Motor neuron (in vitro differentiated cells): Measurements from ENCODE around the gene SOX12. TPM values are rescaled to one million over a fixed set of nuclear protein-coding genes. Genes with fewer than 3 reads are reported as not detected.

ENCODE experiments used
- ATAC-seq, 8 experiments: fragments of 200-7000 bp; cut with Tn5 transposase; replicated peaks in 6 of 8; 2 replicates each; pipeline ENCODE4 v1.8.0; 2021; ENCODE audit warnings: mild to moderate bottlenecking in 8 of 8, moderate library complexity in 8 of 8
- H3K27ac ChIP-seq, 2 donors: fragments of 250-450 bp; sonication (Bioruptor Pico); 2 replicates each; pipeline ENCODE4 v1.9.0; 2021; ENCODE audit warnings: antibody characterized with exemption in 2 of 2, mild to moderate bottlenecking in 2 of 2, moderate library complexity in 1 of 2
- H3K4me1 ChIP-seq, 2 donors: fragments of 250-450 bp; sonication (Bioruptor Pico); replicated peaks in 1 of 2; 2 replicates each; pipeline ENCODE4 v1.6.1; 2021; ENCODE audit warnings: antibody characterized with exemption in 2 of 2, mild to moderate bottlenecking in 2 of 2, moderate library complexity in 1 of 2
- H3K4me3 ChIP-seq, 5 donors: fragments of 250-450 bp; sonication (Bioruptor Pico); 2 replicates each; pipeline ENCODE4 v1.9.0; 2021; ENCODE audit warnings: antibody characterized with exemption in 5 of 5, mild to moderate bottlenecking in 5 of 5, moderate library complexity in 4 of 5
- WGBS, 10 experiments: fragments of 450-650 bp; shearing (Covaris generic); methylation state at CpG; one replicate each; pipeline ENCODE4 v1.0.0; 2022; 5-methylcytosine and 5-hydroxymethylcytosine counted together
- in situ Hi-C, 9 experiments: fragments of 400-800 bp; cut with MboI; loops; one replicate each; pipeline ENCODE4 v1.15.0; 2021; ENCODE audit warnings: low sequenced_read_pairs in 9 of 9, low pct_unique_long_range_greater_than_20kb in 2 of 9; ENCODE audit not compliant: unreplicated experiment in 9 of 9
- total RNA-seq, 8 experiments: library from RNA; unstranded; fragments of 300-600 nt; gene quantifications; 2 replicates each; pipeline versions ENCODE4 v1.2.3 to v1.2.4, GENCODE V29; 2022

Gene SOX12
- 10 to 100 TPM in 7 of 8 experiments, 1 to 10 TPM in 1; 5.0 to 26.6 (median 19.0) TPM for total RNA-seq

GRCh38 chr20:325045-325888 is at the start of gene SOX12:
Gene SOX12 (plus strand): TSS chr20:325552. CDS start chr20:325925, 373 bp downstream.
- in situ Hi-C loops: no loop called here
- Histone ChIP-seq H3K4me1 (peaks cover 19 to 20% of the 10 kb centered on the region in 2 donors), H3K4me3 (peak within 1 kb of the TSS; percentile 63 to 90 (median 77)), H3K27ac (peak within 1 kb of the TSS; percentile 91 to 95)
- ATAC-seq: peak; percentile 51 to 71 (median 64)
- WGBS, 10 experiments: 0 to 2% (median 0%) methylated on average over 5 to 7 of the region's 106 CpGs; no CpG with 5 or more reads in 7 of the 10 experiments

GRCh38 chr20:275791-276190 is 49.6 kb upstream of the SOX12 start:
- no peak overlapping the region for H3K4me3 ChIP-seq
- in situ Hi-C loops: no loop called here
- ATAC-seq: no peak
- WGBS, 10 experiments: 57 to 100% (median 84%) methylated on average over 1 to 3 of the region's 7 CpGs; no CpG with 5 or more reads in 4 of the 10 experiments
- no peaks in the 10 kb centered on the region for H3K4me1 ChIP-seq
- H3K27ac ChIP-seq: no peak overlapping the region

GRCh38 chr20:276620-277495 is 48.5 kb upstream of the SOX12 start:
- H3K27ac ChIP-seq: no peak overlapping the region
- H3K4me1 ChIP-seq: no peaks in the 10 kb centered on the region
- ATAC-seq: no peak
- in situ Hi-C loops: no loop called here
- no peak overlapping the region for H3K4me3 ChIP-seq
- 80 to 100% (median 86%) methylated on average over 1 to 3 of the region's 12 CpGs; no CpG with 5 or more reads in 2 of the 10 experiments for WGBS, 10 experiments

GRCh38 chr20:277496-277781 is 47.9 kb upstream of the SOX12 start:
- Histone ChIP-seq H3K27ac (no peak overlapping the region), H3K4me1 (no peaks in the 10 kb centered on the region), H3K4me3 (no peak overlapping the region)
- no peak for ATAC-seq
- in situ Hi-C loops: no loop called here
- WGBS, 10 experiments: 33 to 40% methylated on average over 1 to 2 of the region's 3 CpGs; no CpG with 5 or more reads in 8 of the 10 experiments

GRCh38 chr20:278181-278580 is 47.2 kb upstream of the SOX12 start:
- 70 to 100% (median 85%) methylated on average over 1 to 4 of the region's 5 CpGs; no CpG with 5 or more reads in 5 of the 10 experiments for WGBS, 10 experiments
- no peak for ATAC-seq
- Histone ChIP-seq H3K27ac (no peak overlapping the region), H3K4me3 (no peak overlapping the region), H3K4me1 (no peaks in the 10 kb centered on the region)
- in situ Hi-C loops: no loop called here

- Histone ChIP-seq H3K4me3 (no peak overlapping the region), H3K27ac (no peak overlapping the region), H3K4me1 (no peaks in the 10 kb centered on the region)
- in situ Hi-C loops: no loop called here
- ATAC-seq: peak in 1 of 8 experiments; percentile 66
- WGBS, 10 experiments: 39 to 87% (median 80%) methylated on average over 3 to 6 of the region's 88 CpGs; no CpG with 5 or more reads in 7 of the 10 experiments
These were observed 46.5 kb upstream of the SOX12 start for GRCh38 chr20:278607-279571.

- in situ Hi-C loops: no loop called here
- 60 to 100% (median 69%) methylated on average over 1 to 3 of the region's 3 CpGs; no CpG with 5 or more reads in 6 of the 10 experiments for WGBS, 10 experiments
- Histone ChIP-seq H3K27ac (no peak overlapping the region), H3K4me1 (peaks cover 0 to under 1% of the 10 kb centered on the region in 2 donors), H3K4me3 (no peak overlapping the region)
- no peak for ATAC-seq
These were observed 41.2 kb upstream of the SOX12 start for GRCh38 chr20:284172-284571.

- H3K27ac ChIP-seq: no peak overlapping the region
- peaks cover 7 to 10% of the 10 kb centered on the region in 2 donors for H3K4me1 ChIP-seq
- no peak for ATAC-seq
- no peak overlapping the region for H3K4me3 ChIP-seq
- in situ Hi-C loops: no loop called here
- WGBS, 10 experiments: 60 to 100% (median 100%) methylated on average over 1 to 2 of the region's 2 CpGs; no CpG with 5 or more reads in 3 of the 10 experiments
These were observed 38.8 kb upstream of the SOX12 start for GRCh38 chr20:286508-286907.

- in situ Hi-C loops: no loop called here
- Histone ChIP-seq H3K4me3 (peak overlapping the region in 3 of 5 donors; percentile 47 to 67 (median 59)), H3K4me1 (peaks cover 12% of the 10 kb centered on the region in 2 donors), H3K27ac (no peak overlapping the region)
- 57 to 100% (median 84%) methylated on average over 1 to 3 of the region's 3 CpGs; no CpG with 5 or more reads in 4 of the 10 experiments for WGBS, 10 experiments
- no peak for ATAC-seq
These were observed 36.2 kb upstream of the SOX12 start for GRCh38 chr20:288956-289692.

GRCh38 chr20:289693-290083 is 35.7 kb upstream of the SOX12 start:
- ATAC-seq: peak in 2 of 8 experiments; percentile 16 to 19
- in situ Hi-C loops: no loop called here
- Histone ChIP-seq H3K4me1 (peaks cover 12% of the 10 kb centered on the region in 2 donors), H3K27ac (peak overlapping the region; percentile 50 to 70), H3K4me3 (peak overlapping the region; percentile 47 to 95 (median 59))
- 0 to 100% (median 60%) methylated on average over 1 to 2 of the region's 2 CpGs; no CpG with 5 or more reads in 1 of the 10 experiments for WGBS, 10 experiments

GRCh38 chr20:290084-290831 is 35.1 kb upstream of the SOX12 start, which contains the start of gene C20orf96:
Gene C20orf96 (minus strand): TSS chr20:290750. CDS start chr20:290610, 140 bp downstream.
- in situ Hi-C loops: no loop called here
- H3K27ac ChIP-seq: peak within 1 kb of the TSS; percentile 50 to 70
- peak; percentile 92 to 96 (median 94) for ATAC-seq
- WGBS, 10 experiments: 0% methylated on average over 1 to 11 of the region's 43 CpGs; no CpG with 5 or more reads in 1 of the 10 experiments
- peak within 1 kb of the TSS; percentile 47 to 95 (median 59) for H3K4me3 ChIP-seq
- H3K4me1 ChIP-seq: peaks cover 12% of the 10 kb centered on the region in 2 donors
